Stomach smooth muscle (tissue), 2 donors: Measurements from ENCODE around the gene AKAP9.
"Not testable (repeated sequence)": the region's sequence is repeated elsewhere in the genome, so short reads cannot be mapped to it uniquely, and the experiment has no call there.

ENCODE experiments used
- H3K27ac ChIP-seq: one replicate; pipeline ENCODE4 v1.7.0; 2013; ENCODE audit warnings: mild to moderate bottlenecking, low read length, inconsistent platforms
- H3K27me3 ChIP-seq, 2 donors: one replicate each; pipeline ENCODE4 v1.7.0; 2013; ENCODE audit warnings: low read length in 2 of 2; ENCODE audit not compliant: insufficient read depth in 2 of 2, control insufficient read depth in 1 of 2
- H3K36me3 ChIP-seq, 2 donors: one replicate each; pipeline ENCODE4 v1.7.0; 2013; ENCODE audit warnings: low read length in 2 of 2; ENCODE audit not compliant: control insufficient read depth in 2 of 2, insufficient read depth in 2 of 2
- H3K4me1 ChIP-seq: one replicate; pipeline ENCODE4 v1.7.0; 2013; ENCODE audit warnings: low read length; ENCODE audit not compliant: control insufficient read depth, insufficient read depth
- H3K4me3 ChIP-seq, 2 donors: one replicate each; pipeline ENCODE4 v1.7.0; 2013; ENCODE audit warnings: low read length in 2 of 2
- H3K9ac ChIP-seq, 2 donors: one replicate each; pipeline ENCODE4 v1.7.0; 2013; ENCODE audit warnings: low read length in 2 of 2, mild to moderate bottlenecking in 1 of 2
- H3K9me3 ChIP-seq, 2 donors: one replicate each; pipeline ENCODE4 v1.7.0; 2013; ENCODE audit warnings: low read length in 2 of 2; ENCODE audit not compliant: control insufficient read depth in 2 of 2
- donor health status: healthy.
- donor health status: Pancreatic carcinoma.

AKAP9 gene

DNA sequence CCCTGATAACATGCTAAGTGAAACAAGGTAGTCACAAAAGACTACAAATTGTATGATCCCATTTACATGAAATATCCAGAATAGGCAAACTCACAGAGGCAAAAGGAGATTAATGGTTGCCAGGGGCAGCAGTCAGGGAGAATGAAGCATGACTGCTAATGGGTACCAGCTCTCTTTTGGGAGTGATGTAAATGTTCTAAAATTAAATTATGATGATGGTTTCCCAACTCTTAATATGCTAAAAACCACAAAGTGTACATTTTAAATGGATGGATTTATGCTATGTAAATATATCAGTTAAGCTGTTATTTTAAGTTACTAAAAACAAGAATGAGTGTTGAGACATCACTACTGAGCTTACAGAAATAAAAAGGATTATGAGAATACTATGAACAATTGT, 181.0 kb downstream of the AKAP9 start:
- Histone ChIP-seq H3K4me1 (no peaks in the 10 kb centered on the region), H3K9me3 (no peaks in the 10 kb centered on the region), H3K36me3 (peaks cover 22 to 28% of the 10 kb centered on the region in 2 donors)

DNA sequence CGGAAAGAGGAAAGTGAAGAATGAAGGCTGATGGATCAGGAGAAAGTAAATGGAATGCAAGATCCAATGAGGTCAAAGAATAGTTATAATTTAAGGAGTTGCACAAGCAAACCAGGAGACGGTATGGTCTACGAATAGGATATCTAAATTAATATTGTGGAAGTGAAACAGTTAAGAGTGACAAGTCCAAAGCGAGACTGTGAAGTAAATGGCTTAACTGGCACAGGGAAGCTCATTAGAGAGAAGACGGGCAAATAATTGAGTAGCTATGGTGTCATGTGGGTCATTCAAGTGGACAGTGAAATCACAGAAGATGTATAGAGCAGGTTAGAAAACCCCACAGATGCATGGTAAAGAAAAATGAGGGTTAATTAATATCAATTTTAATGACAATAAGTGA, 190.4 kb downstream of the AKAP9 start:
- Histone ChIP-seq H3K4me3 (no peak overlapping the region), H3K9ac (no peak overlapping the region), H3K9me3 (no peaks in the 10 kb centered on the region), H3K4me1 (peaks cover 10% of the 10 kb centered on the region), H3K36me3 (peaks cover 7 to 14% of the 10 kb centered on the region in 2 donors), H3K27me3 (no peaks in the 10 kb centered on the region), H3K27ac (no peak overlapping the region)

More for the DNA sequence above, 181.0 kb downstream of the AKAP9 start:
- no peak overlapping the region for H3K9ac ChIP-seq
- H3K27me3 ChIP-seq: no peaks in the 10 kb centered on the region
- no peak overlapping the region for H3K27ac ChIP-seq
- no peak overlapping the region for H3K4me3 ChIP-seq

DNA sequence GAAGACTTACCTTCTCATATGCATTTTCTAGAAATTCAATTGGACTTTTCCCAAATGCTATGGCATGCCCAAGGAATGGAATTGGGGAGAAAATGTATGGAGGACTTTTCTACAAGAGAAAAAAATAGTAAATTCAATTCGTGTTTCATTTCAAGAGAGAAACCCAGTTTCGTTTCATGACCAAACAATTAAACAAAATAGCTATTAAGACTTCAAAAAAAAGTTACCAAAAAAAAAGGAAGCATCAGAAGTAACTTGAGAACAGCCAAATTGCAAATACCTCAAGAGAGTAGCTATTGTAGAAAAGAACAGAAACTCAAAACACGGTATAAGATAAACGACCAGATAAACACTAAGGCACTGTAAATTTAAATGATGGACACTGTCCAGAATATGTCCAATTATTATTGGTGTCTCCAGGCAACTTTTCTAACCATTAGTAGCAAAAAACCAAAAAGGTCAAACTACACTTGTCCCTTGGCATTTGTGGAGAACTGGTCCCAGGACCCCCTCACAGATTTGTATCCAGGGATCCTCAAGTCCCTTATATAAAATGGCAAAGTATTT, 191.2 kb downstream of the AKAP9 start:
- Histone ChIP-seq H3K27ac (no peak overlapping the region), H3K9me3 (no peaks in the 10 kb centered on the region), H3K36me3 (peaks cover 7 to 14% of the 10 kb centered on the region in 2 donors), H3K9ac (no peak overlapping the region), H3K4me1 (peaks cover 10% of the 10 kb centered on the region), H3K27me3 (no peaks in the 10 kb centered on the region), H3K4me3 (no peak overlapping the region)

DNA sequence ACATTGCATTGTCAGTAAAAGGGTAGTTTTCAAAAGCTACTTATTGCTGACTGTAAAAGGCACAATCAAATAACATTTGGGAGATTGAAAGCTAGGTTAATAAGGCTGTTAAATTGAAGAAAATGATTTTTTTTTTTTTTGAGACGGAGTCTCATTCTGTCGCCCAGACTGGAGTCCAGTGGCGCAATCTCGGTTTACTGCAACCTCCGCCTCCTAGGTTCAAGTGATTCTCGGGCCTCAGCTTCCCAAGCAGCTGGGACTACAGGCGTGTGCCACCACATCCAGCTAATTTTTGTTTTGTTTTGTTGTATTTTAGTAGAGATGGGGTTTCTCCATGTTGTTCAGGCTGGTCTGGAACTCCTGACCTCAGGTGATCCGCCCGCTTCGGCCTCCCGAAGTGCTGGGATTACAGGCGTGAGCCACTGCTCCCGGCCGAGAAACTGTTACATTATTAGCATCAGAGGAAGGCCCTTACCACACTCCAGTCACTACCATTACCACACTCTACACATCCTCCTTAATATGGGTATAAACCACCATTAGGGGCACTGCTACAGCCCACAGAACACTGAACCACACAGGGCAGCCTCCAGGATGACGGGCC, 192.6 kb downstream of the AKAP9 start:
- Histone ChIP-seq H3K4me3 (peak overlapping the region; percentile 94 to 97), H3K9me3 (no peaks in the 10 kb centered on the region), H3K36me3 (peaks cover 5 to 7% of the 10 kb centered on the region in 2 donors), H3K27ac (peak overlapping the region; percentile 93), H3K4me1 (peaks cover 10% of the 10 kb centered on the region), H3K27me3 (no peaks in the 10 kb centered on the region), H3K9ac (peak overlapping the region; percentile 94 to 96)

DNA sequence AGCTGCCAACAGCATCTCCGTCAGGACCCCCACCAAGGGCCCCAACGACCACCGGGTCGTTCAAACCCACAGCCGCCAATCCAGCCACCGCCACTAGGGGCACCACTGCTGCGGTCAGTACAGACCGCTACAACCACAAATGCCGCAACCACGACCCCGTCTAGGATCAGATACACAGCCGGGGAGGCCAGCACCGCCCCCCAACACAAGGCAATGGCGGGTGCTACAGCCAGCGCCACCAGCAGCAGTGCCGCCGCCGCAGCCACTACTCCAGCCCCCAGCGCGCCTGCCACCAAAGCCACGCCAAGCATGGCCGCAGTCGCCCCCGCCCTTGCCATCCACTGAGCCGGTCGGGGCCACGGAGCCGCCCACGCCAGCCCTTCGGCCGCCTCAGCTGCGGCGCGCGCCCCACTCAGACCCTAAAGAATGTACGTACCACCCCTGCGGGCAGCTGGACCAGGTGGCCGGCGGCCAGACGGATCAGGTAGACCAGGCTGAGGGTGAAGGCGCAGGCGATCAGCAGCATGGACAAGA, 193.1 kb downstream of the AKAP9 start:
- Histone ChIP-seq H3K9me3 (no peaks in the 10 kb centered on the region), H3K27me3 (no peaks in the 10 kb centered on the region), H3K4me1 (peaks cover 10% of the 10 kb centered on the region), H3K27ac (peak overlapping the region; percentile 93), H3K4me3 (peak overlapping the region; percentile 94 to 97), H3K36me3 (peaks cover 5 to 7% of the 10 kb centered on the region in 2 donors), H3K9ac (peak overlapping the region; percentile 94 to 96)

DNA sequence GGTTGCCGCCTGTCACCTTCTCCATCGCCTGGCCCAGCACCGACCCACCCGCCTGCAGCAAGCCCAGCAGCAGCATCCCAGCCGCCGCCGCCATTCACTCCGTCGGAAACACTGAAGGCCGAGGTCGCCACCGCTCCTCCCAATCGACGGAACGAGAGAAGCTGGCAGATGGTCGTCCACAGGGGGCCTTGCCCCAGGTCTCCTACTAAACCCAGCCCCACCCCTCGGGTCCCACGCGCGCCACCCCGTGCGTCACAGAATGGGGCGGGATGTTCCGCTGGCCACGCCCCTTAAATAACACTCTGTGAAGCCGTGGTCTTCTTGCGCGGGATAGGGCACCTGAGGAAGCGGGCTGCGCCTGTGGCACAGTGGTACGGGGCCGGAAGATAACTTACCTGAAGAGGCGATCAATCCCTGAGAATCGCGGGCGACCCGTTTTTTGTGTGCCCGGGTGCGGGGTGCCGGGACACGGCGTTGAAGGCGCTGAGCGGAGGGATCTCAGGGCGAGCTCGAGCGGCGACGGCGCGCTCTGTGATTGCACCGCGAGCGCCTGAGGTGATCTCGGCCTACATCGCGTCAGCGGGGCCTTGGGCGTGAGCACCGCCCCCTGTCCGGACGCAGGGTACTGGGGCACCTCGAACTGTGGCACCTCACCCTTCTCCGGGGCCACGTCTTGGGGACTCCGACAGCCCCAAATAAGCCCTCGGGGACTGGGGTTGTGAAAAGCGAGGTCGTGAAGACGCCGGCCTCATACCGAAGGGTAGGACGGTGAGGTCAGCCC, 193.8 kb downstream of the AKAP9 start, which contains the start of gene CYP51A1:
TSS of gene CYP51A1 (minus strand) at position 207 of the 781 bp plus-strand sequence. CDS start at position 94, 113 bp downstream.
- H3K4me3 ChIP-seq: peak within 1 kb of the TSS; percentile 94 to 97
- H3K27ac ChIP-seq: peak within 1 kb of the TSS; percentile 93
- H3K9ac ChIP-seq: peak within 1 kb of the TSS; percentile 94 to 96
- H3K36me3 ChIP-seq: peaks cover 5 to 7% of the 10 kb centered on the region in 2 donors
- no peaks in the 10 kb centered on the region for H3K27me3 ChIP-seq
- H3K4me1 ChIP-seq: peaks cover 10% of the 10 kb centered on the region
- H3K9me3 ChIP-seq: no peaks in the 10 kb centered on the region

DNA sequence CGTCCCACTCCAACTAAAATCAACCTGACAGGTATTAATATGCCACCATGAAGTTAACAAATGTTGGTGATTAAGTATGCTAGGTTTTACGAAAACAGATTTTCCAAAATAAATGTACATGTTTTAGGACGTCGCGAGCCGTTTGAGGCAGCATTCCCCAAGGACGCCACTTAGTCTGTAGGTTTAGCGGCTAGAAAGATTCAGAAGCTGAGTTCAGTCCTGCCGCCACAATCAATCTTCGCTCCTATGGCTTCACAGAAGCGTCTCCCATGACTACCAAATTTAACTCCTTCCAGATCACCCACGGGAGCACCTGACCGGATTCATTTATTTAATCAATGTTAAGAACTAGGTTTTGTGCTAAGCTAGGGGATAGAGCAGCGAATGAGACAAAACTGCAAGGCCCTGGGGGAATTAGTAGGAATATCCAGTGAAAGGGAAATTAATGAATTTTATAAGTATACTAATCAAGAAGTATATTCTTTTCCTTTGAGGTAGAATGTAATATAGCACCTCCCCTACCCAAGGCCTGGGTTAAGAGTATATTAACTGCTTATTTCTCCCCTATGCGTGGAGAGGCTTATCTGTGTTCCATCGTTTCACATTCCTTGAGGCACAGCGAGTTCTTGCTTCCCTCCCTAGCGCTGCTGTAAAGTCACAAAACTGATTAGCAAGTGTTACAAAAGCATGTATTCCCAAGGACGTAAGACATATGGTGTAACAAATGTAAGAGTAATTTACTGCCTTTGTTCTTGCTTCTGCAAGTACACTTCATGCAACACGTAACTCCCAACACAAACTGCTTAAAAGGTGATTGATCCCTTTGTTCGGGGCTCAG, 194.6 kb downstream of the AKAP9 start:
- Histone ChIP-seq H3K9ac (peak overlapping the region; percentile 94 to 96), H3K4me1 (peaks cover 10% of the 10 kb centered on the region), H3K4me3 (peak overlapping the region; percentile 94 to 97), H3K27me3 (no peaks in the 10 kb centered on the region), H3K9me3 (no peaks in the 10 kb centered on the region), H3K36me3 (peaks cover 3 to 7% of the 10 kb centered on the region in 2 donors), H3K27ac (peak overlapping the region; percentile 93)

DNA sequence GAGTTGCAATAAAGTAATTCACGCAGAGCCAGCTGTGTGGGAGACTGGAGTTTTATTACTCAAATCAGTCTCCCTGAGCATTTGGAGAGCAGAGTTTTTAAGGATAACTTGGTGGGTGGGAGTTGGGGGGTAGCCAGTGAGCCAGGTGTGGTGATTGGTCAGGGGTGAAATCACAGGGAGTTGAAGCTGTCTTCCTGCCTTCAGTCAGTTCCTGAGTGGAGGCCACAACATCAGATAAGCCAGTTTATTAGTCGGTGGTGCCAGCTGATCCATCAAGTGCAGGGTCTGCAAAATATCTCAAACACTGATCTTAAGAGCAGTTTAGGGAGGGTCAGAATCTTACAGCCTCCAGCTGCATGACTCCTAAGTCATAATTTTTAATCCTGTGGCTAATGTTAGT, 196.9 kb downstream of the AKAP9 start:
- no peak overlapping the region for H3K4me3 ChIP-seq
- H3K27me3 ChIP-seq: no peaks in the 10 kb centered on the region
- H3K36me3 ChIP-seq: no peaks in the 10 kb centered on the region
- H3K27ac ChIP-seq: no peak overlapping the region
- H3K4me1 ChIP-seq: peaks cover 10% of the 10 kb centered on the region
- no peaks in the 10 kb centered on the region for H3K9me3 ChIP-seq
- H3K9ac ChIP-seq: no peak overlapping the region

DNA sequence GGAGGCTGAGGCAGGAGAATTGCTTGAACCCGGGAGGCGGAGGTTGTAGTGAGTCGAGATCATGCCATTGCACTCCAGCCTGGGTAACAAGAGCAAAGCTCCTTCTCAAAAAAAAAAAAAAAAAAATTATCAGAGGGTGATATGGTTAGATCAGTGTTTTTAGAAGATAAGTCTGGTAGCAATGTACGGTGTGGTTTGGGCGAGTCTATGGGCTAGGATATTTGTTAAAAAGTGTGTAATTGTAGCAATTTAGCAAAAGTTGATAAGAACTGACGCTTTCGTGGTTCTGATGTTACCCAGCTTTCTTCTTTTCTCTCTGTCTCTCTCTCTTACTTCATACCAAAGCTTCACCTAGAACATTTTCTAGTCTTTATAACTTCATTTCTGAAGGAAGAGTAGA, 200.5 kb downstream of the AKAP9 start:
- H3K4me3 ChIP-seq: no peak overlapping the region
- no peak overlapping the region for H3K9ac ChIP-seq
- no peaks in the 10 kb centered on the region for H3K27me3 ChIP-seq

DNA sequence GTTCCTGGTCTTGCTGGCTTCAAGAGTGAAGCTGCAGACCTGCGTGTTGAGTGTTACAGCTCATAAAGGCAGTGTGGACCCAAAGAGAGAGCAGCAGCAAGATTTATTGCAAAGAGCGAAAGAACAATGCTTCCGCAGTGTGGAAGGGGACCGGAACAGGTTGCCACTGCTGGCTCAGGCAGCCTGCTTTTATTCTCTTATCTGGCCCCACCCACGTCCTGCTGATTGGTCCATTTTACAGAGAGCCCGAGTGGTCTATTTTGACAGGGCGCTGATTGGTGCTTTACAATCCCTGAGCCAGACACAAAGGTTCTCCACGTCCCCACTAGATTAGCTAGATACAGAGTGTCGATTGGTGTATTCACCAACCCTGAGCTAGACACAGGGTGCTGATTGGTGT, 202.1 kb downstream of the AKAP9 start:
- not testable (repeated sequence) for H3K27ac ChIP-seq, H3K4me1 ChIP-seq, H3K36me3 ChIP-seq, H3K9me3 ChIP-seq, H3K27me3 ChIP-seq, H3K4me3 ChIP-seq, H3K9ac ChIP-seq

More for the DNA sequence above, 200.5 kb downstream of the AKAP9 start:
- Histone ChIP-seq H3K27ac (no peak overlapping the region), H3K4me1 (no peaks in the 10 kb centered on the region), H3K9me3 (no peaks in the 10 kb centered on the region), H3K36me3 (no peaks in the 10 kb centered on the region)
